ENCODE measurements around the gene ADAMTS15. TPM values are rescaled to one million over a fixed set of nuclear protein-coding genes. Genes with fewer than 3 reads are reported as not detected.
A peak's percentile ranks its signal among the peaks of the same experiment; 100 is the strongest.

Gene ADAMTS15
- total RNA-seq, 4 donors from 2014 or later = 1.6 to 8.2 (median 2.4) TPM

DNA sequence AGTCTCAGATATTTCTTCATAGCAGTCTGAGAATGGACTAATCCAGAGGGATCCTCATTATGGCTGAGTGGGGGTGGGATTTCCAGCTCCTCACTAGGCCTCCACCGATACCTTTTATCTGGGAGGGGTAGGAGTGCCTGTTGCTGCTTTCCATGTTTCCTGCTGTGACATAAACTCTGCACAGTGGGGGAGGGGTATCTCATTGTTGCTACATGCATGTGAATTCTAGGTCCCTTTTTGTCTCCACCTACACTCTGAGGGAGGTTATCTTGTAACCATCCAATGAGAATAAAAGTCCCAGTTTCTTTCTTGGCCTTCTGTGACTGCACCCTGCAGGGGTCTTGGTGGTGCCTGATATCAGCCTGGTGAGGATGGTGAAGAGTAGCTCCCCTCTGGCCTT lies 60.5 kb downstream of the ADAMTS15 start:
- no peak overlapping the region for H3K27ac ChIP-seq
- H3K36me3 ChIP-seq = no peaks in the 10 kb centered on the region
- peaks cover 6 to 22% (median 14%) of the 10 kb centered on the region in 4 donors for H3K4me1 ChIP-seq
- H3K9me3 ChIP-seq = peaks cover 0 to 16% of the 10 kb centered on the region in 2 donors
- 94% methylated on average over 1 of the region's 1 CpG; no CpG with 5 or more reads in 1 of the 2 donors for WGBS, 2 donors (ENCODE audit: low coverage in 1 of 2)
- in situ Hi-C loops (cut with MboI; ENCODE audit: low pct_ligation_motif_present in 1 of 4, low pct_unique_long_range_greater_than_20kb in 1 of 4, low sequenced_read_pairs in 3 of 4) (no loop called here), intact Hi-C loops (cut with DNase I; ENCODE audit: low total_unique reads) (no loop called here)
- TF ChIP-seq POLR2AphosphoS5 (IDR thresholded peaks at IDR 0.05) (no peak), EP300 (IDR thresholded peaks at IDR 0.05; ENCODE audit: low read depth) (no peak), POLR2A (IDR thresholded peaks at IDR 0.05) (no peak), CTCF (IDR thresholded peaks at IDR 0.05) (no peak)
- DNase-seq = no peak
- H3K27me3 ChIP-seq = no peaks in the 10 kb centered on the region
- no peak overlapping the region for H3K4me3 ChIP-seq

- H3K27me3 ChIP-seq = no peaks in the 10 kb centered on the region
- H3K9me3 ChIP-seq = peaks cover 0 to 6% of the 10 kb centered on the region in 2 donors
- WGBS, 2 donors (ENCODE audit: low coverage in 1 of 2) = 89% methylated on average over 2 of the region's 2 CpGs; no CpG with 5 or more reads in 1 of the 2 donors
- no peak overlapping the region for H3K4me3 ChIP-seq
- intact Hi-C loops (cut with DNase I; ENCODE audit: low total_unique reads) = no loop called here
- TF ChIP-seq EP300 (IDR thresholded peaks at IDR 0.05; ENCODE audit: low read depth) = no peak
- TF ChIP-seq CTCF (IDR thresholded peaks at IDR 0.05) = no peak
- no peak for TF ChIP-seq POLR2A (IDR thresholded peaks at IDR 0.05)
- no peak for TF ChIP-seq POLR2AphosphoS5 (IDR thresholded peaks at IDR 0.05)
- no peaks in the 10 kb centered on the region for H3K36me3 ChIP-seq
- peaks cover 6 to 22% (median 14%) of the 10 kb centered on the region in 4 donors for H3K4me1 ChIP-seq
- H3K27ac ChIP-seq = no peak overlapping the region
- in situ Hi-C loops (cut with MboI; ENCODE audit: low pct_ligation_motif_present in 1 of 4, low pct_unique_long_range_greater_than_20kb in 1 of 4, low sequenced_read_pairs in 3 of 4) = no loop called here
- no peak for DNase-seq
Measured at GRCh38 chr11:130509942-130510341, 61.5 kb downstream of the ADAMTS15 start.

- in situ Hi-C loops (cut with MboI; ENCODE audit: low pct_ligation_motif_present in 1 of 4, low pct_unique_long_range_greater_than_20kb in 1 of 4, low sequenced_read_pairs in 3 of 4) (no loop called here), intact Hi-C loops (cut with DNase I; ENCODE audit: low total_unique reads) (no loop called here)
- 40 to 53% methylated on average over 8 of the region's 8 CpGs for WGBS, 2 donors (ENCODE audit: low coverage in 1 of 2)
- Histone ChIP-seq H3K36me3 (no peaks in the 10 kb centered on the region), H3K9me3 (peaks cover 0 to 6% of the 10 kb centered on the region in 2 donors), H3K27ac (peak overlapping the region in 2 of 4 donors; percentile 3 to 13), H3K27me3 (no peaks in the 10 kb centered on the region), H3K4me1 (peaks cover 6 to 22% (median 14%) of the 10 kb centered on the region in 4 donors), H3K4me3 (no peak overlapping the region)
- no peak for DNase-seq
- no peak for TF ChIP-seq POLR2AphosphoS5 (IDR thresholded peaks at IDR 0.05)
- TF ChIP-seq CTCF (IDR thresholded peaks at IDR 0.05) = no peak
- TF ChIP-seq POLR2A (IDR thresholded peaks at IDR 0.05) = no peak
- TF ChIP-seq EP300 (IDR thresholded peaks at IDR 0.05; ENCODE audit: low read depth) = no peak
Measured at GRCh38 chr11:130510407-130511006, 62.1 kb downstream of the ADAMTS15 start.

DNA sequence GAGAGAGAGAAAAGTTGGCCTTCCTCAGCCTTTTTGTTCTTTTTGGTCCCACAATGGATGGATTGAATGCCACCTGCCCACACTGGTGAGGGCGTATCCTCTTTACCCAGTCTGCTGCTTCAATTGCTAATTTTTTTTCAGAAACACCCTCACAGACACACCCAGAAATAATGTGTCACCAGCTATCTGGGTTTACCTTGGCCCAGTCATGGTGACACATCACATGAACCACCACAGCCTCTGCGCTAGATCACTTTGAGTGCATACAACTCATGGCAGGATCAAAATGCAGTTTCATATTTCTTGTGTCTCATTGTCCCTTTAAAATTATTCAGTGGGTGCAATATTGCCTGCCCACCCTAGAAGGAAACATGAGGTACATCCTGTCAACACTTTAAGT lies 63.3 kb downstream of the ADAMTS15 start:
- Histone ChIP-seq H3K27ac (no peak overlapping the region), H3K9me3 (peaks cover 0 to 6% of the 10 kb centered on the region in 2 donors), H3K36me3 (no peaks in the 10 kb centered on the region), H3K4me3 (no peak overlapping the region), H3K4me1 (peaks cover 6 to 22% (median 14%) of the 10 kb centered on the region in 4 donors), H3K27me3 (no peaks in the 10 kb centered on the region)
- in situ Hi-C loops (cut with MboI; ENCODE audit: low pct_ligation_motif_present in 1 of 4, low pct_unique_long_range_greater_than_20kb in 1 of 4, low sequenced_read_pairs in 3 of 4) (no loop called here), intact Hi-C loops (cut with DNase I; ENCODE audit: low total_unique reads) (no loop called here)
- no peak for DNase-seq
- TF ChIP-seq EP300 (IDR thresholded peaks at IDR 0.05; ENCODE audit: low read depth) = no peak
- TF ChIP-seq CTCF (IDR thresholded peaks at IDR 0.05) = no peak
- TF ChIP-seq POLR2A (IDR thresholded peaks at IDR 0.05) = no peak
- no peak for TF ChIP-seq POLR2AphosphoS5 (IDR thresholded peaks at IDR 0.05)
- 89% methylated on average over 2 of the region's 2 CpGs; no CpG with 5 or more reads in 1 of the 2 donors for WGBS, 2 donors (ENCODE audit: low coverage in 1 of 2)
